ENCODE measurements around the gene FRMPD2. TPM values are rescaled to one million over a fixed set of nuclear protein-coding genes. Genes with fewer than 3 reads are reported as not detected.

The FRMPD2 gene
- polyA plus RNA-seq, 1 of the 3 experiments (the other 2 are of a cell fraction), result 0.02 TPM

- Histone ChIP-seq H3K4me2 (no peak overlapping the region), H3K9me2 (no peaks in the 10 kb centered on the region), H2AFZ (ENCODE audit: low read depth) (no peak overlapping the region), H3K79me2 (ENCODE audit: insufficient read depth) (no peaks in the 10 kb centered on the region), H3K4me1 (ENCODE audit: control insufficient read depth in 1 of 2, insufficient read depth in 2 of 2, low read depth in 1 of 2, low read length in 1 of 2) (peaks cover 4 to 12% of the 10 kb centered on the region in 2 experiments; a peak in 1 of 4 replicates), H3K9me3 (no peaks in the 10 kb centered on the region), H3K36me3 (replicated peaks in 1 of 2; ENCODE audit: control insufficient read depth in 1 of 2, insufficient read depth in 2 of 2, low read length in 1 of 2) (no peaks in the 10 kb centered on the region), H3F3A (replicated peaks; ENCODE audit: insufficient read depth) (no peaks in the 10 kb centered on the region), H3K27ac (ENCODE audit: low read depth in 2 of 2, low read length in 1 of 2) (no peak overlapping the region), H3K9ac (no peak overlapping the region), H3K27me3 (ENCODE audit: insufficient read depth) (no peaks in the 10 kb centered on the region), H4K20me1 (ENCODE audit: insufficient read depth) (no peaks in the 10 kb centered on the region), H3K4me3 (ENCODE audit: low read depth in 2 of 2, low read length in 1 of 2) (no peak overlapping the region)
- no peak for DNase-seq
- TF ChIP-seq FOXJ3 (CRISPR knock-in tag; IDR thresholded peaks at IDR 0.05), result no peak
- no peak for TF ChIP-seq PBX3 (IDR thresholded peaks at IDR 0.05)
- TF ChIP-seq MXI1 (IDR thresholded peaks at IDR 0.05; ENCODE audit: low read depth, low read length), result no peak
- no peak for TF ChIP-seq REST (IDR thresholded peaks at IDR 0.05; ENCODE audit: low read depth, low read length)
- no peak for TF ChIP-seq MAX (IDR thresholded peaks at IDR 0.05; ENCODE audit: low read depth)
- TF ChIP-seq ELF1 (IDR thresholded peaks at IDR 0.05), result no peak
- TF ChIP-seq YY1 (IDR thresholded peaks at IDR 0.05; ENCODE audit: low read depth), result no peak
- WGBS (ENCODE audit: low lambda C conversion rate), result 51% methylated on average over 5 of the region's 8 CpGs
- ChIA-PET CTCF (no interaction called here), POLR2A (no interaction called here)
These were observed 24.6 kb downstream of the FRMPD2 start for GRCh38 chr10:48249763-48250351.

GRCh38 chr10:48249004-48249762, 25.3 kb downstream of the FRMPD2 start:
- POLR2A ChIA-PET, result no interaction called here
- no peak overlapping the region for H3K4me2 ChIP-seq
- no peak for TF ChIP-seq FOXJ3 (CRISPR knock-in tag; IDR thresholded peaks at IDR 0.05)
- TF ChIP-seq MAX (IDR thresholded peaks at IDR 0.05; ENCODE audit: low read depth), result no peak
- no peak for TF ChIP-seq RAD21 (IDR thresholded peaks at IDR 0.05; ENCODE audit: low read length)
- no peak for TF ChIP-seq SIN3A (IDR thresholded peaks at IDR 0.05; ENCODE audit: borderline replicate concordance, low read depth, low read length)
- TF ChIP-seq USF1 (IDR thresholded peaks at IDR 0.05; ENCODE audit: borderline replicate concordance, low read depth), result no peak
- TF ChIP-seq YY1 (IDR thresholded peaks at IDR 0.05; ENCODE audit: low read depth), result no peak
- TF ChIP-seq CTCF (IDR thresholded peaks at IDR 0.05), result no peak
- TF ChIP-seq REST (IDR thresholded peaks at IDR 0.05; ENCODE audit: low read depth, low read length), result no peak
- no peak for TF ChIP-seq FOXM1 (IDR thresholded peaks at IDR 0.05; ENCODE audit: low read depth)

More at GRCh38 chr10:48249004-48249762, 25.3 kb downstream of the FRMPD2 start:
- DNase-seq, result no peak
- Histone ChIP-seq H3K79me2 (ENCODE audit: insufficient read depth) (no peaks in the 10 kb centered on the region), H3K27ac (ENCODE audit: low read depth in 2 of 2, low read length in 1 of 2) (no peak overlapping the region), H2AFZ (ENCODE audit: low read depth) (no peak overlapping the region), H3K9ac (no peak overlapping the region), H3K9me3 (no peaks in the 10 kb centered on the region), H3K4me1 (ENCODE audit: control insufficient read depth in 1 of 2, insufficient read depth in 2 of 2, low read depth in 1 of 2, low read length in 1 of 2) (peaks cover 4 to 12% of the 10 kb centered on the region in 2 experiments; a peak in 1 of 4 replicates), H4K20me1 (ENCODE audit: insufficient read depth) (no peaks in the 10 kb centered on the region), H3K4me3 (ENCODE audit: low read depth in 2 of 2, low read length in 1 of 2) (no peak overlapping the region), H3K9me2 (no peaks in the 10 kb centered on the region), H3K36me3 (replicated peaks in 1 of 2; ENCODE audit: control insufficient read depth in 1 of 2, insufficient read depth in 2 of 2, low read length in 1 of 2) (no peaks in the 10 kb centered on the region), H3K27me3 (ENCODE audit: insufficient read depth) (no peaks in the 10 kb centered on the region), H3F3A (replicated peaks; ENCODE audit: insufficient read depth) (no peaks in the 10 kb centered on the region)
- CTCF ChIA-PET, result interaction anchor here (1.6 kb wide), 1 partner anchor 8 kb away, joined by 4 read pairs; no protein-coding TSS in a partner anchor
- 35% methylated on average over 3 of the region's 6 CpGs for WGBS (ENCODE audit: low lambda C conversion rate)
